GM18867 (cell line): Measurements from ENCODE around the gene MIPOL1.

ENCODE experiments used
- ATAC-seq: cut with Tn5 transposase; IDR thresholded peaks from one replicate; pipeline ENCODE4 v1.9.1; 2021; ENCODE audit warnings: mild to moderate bottlenecking, moderate library complexity; ENCODE audit not compliant: unreplicated experiment

Gene MIPOL1

GRCh38 chr14:37594238-37594970, 396.7 kb downstream of the MIPOL1 start:
- ATAC-seq, result no peak

- no peak for ATAC-seq
Observed at GRCh38 chr14:37594971-37595808, 397.5 kb downstream of the MIPOL1 start, which contains the start of the genes FOXA1 and TTC6. Gene FOXA1, minus strand, starts transcription at chr14:37595249. Its CDS starts 277 bp downstream, at chr14:37594972. Gene TTC6, plus strand, starts transcription at chr14:37595629. Its CDS starts 26,436 bp downstream, at chr14:37622065.

- peak; percentile 67 for ATAC-seq
Observed at GRCh38 chr14:37595809-37596621, 398.3 kb downstream of the MIPOL1 start.

- ATAC-seq, result no peak
Observed at GRCh38 chr14:37596790-37597472, 399.2 kb downstream of the MIPOL1 start.

- no peak for ATAC-seq
Observed at GRCh38 chr14:37597538-37597913, 399.8 kb downstream of the MIPOL1 start.

- no peak for ATAC-seq
Observed at GRCh38 chr14:37597914-37598746, 400.4 kb downstream of the MIPOL1 start.

- ATAC-seq, result no peak
Observed at GRCh38 chr14:37598747-37599506, 401.2 kb downstream of the MIPOL1 start.

GRCh38 chr14:37599507-37600368, 402.0 kb downstream of the MIPOL1 start:
- no peak for ATAC-seq

GRCh38 chr14:37600880-37601741, 403.4 kb downstream of the MIPOL1 start:
- no peak for ATAC-seq

GRCh38 chr14:37601865-37602264, 404.1 kb downstream of the MIPOL1 start:
- no peak for ATAC-seq
